Measurements from ENCODE around the gene UNC5B.
A peak's percentile ranks its signal among the peaks of the same experiment; 100 is the strongest.

UNC5B gene

DNA sequence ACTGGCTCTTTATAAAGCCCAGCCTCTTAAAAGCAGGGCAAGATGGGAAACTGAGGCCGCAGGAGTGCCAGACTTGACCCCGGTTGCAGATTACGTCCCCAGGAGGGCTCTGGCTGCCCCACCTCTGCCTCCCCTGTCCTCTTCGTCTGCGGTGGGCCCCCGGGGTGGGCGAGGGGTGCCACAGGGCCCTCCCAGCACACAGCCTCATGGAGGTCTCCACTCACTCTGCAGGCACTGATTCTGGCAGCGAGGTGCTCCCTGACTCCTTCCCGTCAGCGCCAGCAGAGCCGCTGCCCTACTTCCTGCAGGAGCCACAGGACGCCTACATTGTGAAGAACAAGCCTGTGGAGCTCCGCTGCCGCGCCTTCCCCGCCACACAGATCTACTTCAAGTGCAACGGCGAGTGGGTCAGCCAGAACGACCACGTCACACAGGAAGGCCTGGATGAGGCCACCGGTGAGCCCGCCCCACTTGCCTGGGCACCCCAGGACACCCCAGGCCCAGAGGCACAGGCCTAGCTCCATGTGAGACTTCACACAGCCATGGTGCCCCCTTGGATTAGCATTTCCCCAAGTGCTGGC is 67.3 kb downstream of the UNC5B start:
- H3K4me3 ChIP-seq, result no peak overlapping the region
- TF ChIP-seq FOXP2 (optimal IDR thresholded peaks at IDR 0.05; ENCODE audit: control extremely low read depth, extremely low read length, insufficient read depth) (no peak), POLR2AphosphoS5 (IDR thresholded peaks at IDR 0.05; ENCODE audit: borderline replicate concordance, low read depth, low read length) (no peak), EZH2 (IDR thresholded peaks at IDR 0.05) (no peak)
- no peak overlapping the region for H3K9ac ChIP-seq (ENCODE audit: insufficient read length)
- no peak for DNase-seq (ENCODE audit: low read depth, low spot score)
- peak overlapping the region; percentile 64 for H3K27ac ChIP-seq
- peaks cover 8% of the 10 kb centered on the region; the same call in 1 of the 2 replicates for H3K36me3 ChIP-seq (ENCODE audit: insufficient read depth, low read length)
- H3K9me3 ChIP-seq (ENCODE audit: low read depth, low read length), result no peaks in the 10 kb centered on the region

DNA sequence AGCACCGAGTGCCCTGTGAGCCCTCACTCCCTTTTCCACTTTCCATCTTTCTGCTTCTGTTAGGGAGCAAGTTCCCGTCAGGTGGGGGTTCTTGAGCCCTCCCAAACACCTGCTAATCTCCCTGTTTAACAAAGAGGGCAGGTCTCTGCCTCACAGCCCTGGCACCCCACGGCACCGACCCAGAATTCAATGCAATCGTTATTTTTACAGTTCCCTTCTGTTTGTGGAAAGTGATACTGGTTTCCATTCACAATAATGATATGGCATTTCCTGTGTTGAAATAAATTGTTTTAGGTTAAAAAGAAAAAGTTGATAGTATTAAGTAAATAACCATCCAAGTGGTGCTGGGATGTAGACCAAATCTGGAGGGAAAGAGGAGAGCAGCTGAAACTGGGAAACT is 67.8 kb downstream of the UNC5B start:
- no peak for DNase-seq (ENCODE audit: low read depth, low spot score)
- Histone ChIP-seq H3K27ac (peak overlapping the region; percentile 64), H3K9ac (ENCODE audit: insufficient read length) (no peak overlapping the region), H3K9me3 (ENCODE audit: low read depth, low read length) (no peaks in the 10 kb centered on the region), H3K36me3 (ENCODE audit: insufficient read depth, low read length) (peaks cover 8% of the 10 kb centered on the region; the same call in 1 of the 2 replicates), H3K4me3 (no peak overlapping the region)
- TF ChIP-seq EZH2 (IDR thresholded peaks at IDR 0.05) (no peak), FOXP2 (optimal IDR thresholded peaks at IDR 0.05; ENCODE audit: control extremely low read depth, extremely low read length, insufficient read depth) (no peak), POLR2AphosphoS5 (IDR thresholded peaks at IDR 0.05; ENCODE audit: borderline replicate concordance, low read depth, low read length) (no peak)

DNA sequence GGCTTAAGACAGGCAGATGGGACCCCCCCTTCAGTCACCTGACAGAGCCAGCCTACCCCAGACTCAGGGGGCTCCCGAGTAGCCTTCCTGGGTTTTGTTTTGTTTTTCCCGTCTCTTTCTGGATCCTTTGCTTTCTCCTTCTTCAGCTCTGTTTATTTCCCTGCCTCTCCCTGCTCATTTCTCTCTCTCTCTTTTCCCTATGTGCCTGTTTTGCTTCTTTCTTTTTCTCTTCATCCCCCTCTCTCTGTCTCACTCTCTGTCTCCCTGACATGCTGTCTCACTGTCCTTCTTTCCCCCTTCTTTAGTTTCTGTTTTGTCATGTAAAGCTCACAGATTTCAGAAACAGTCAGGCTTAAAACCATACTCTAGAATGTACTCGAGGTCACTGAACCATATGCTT is 68.5 kb downstream of the UNC5B start:
- Histone ChIP-seq H3K27ac (0 out of 2 replicates have a peak overlapping the region, but pooled peaks have one; percentile 57), H3K9me3 (ENCODE audit: low read depth, low read length) (no peaks in the 10 kb centered on the region), H3K9ac (ENCODE audit: insufficient read length) (no peak overlapping the region), H3K36me3 (ENCODE audit: insufficient read depth, low read length) (peaks cover 8% of the 10 kb centered on the region; the same call in 1 of the 2 replicates), H3K4me3 (no peak overlapping the region)
- DNase-seq (ENCODE audit: low read depth, low spot score), result no peak
- TF ChIP-seq FOXP2 (optimal IDR thresholded peaks at IDR 0.05; ENCODE audit: control extremely low read depth, extremely low read length, insufficient read depth) (no peak), EZH2 (IDR thresholded peaks at IDR 0.05) (no peak), POLR2AphosphoS5 (IDR thresholded peaks at IDR 0.05; ENCODE audit: borderline replicate concordance, low read depth, low read length) (no peak)

DNA sequence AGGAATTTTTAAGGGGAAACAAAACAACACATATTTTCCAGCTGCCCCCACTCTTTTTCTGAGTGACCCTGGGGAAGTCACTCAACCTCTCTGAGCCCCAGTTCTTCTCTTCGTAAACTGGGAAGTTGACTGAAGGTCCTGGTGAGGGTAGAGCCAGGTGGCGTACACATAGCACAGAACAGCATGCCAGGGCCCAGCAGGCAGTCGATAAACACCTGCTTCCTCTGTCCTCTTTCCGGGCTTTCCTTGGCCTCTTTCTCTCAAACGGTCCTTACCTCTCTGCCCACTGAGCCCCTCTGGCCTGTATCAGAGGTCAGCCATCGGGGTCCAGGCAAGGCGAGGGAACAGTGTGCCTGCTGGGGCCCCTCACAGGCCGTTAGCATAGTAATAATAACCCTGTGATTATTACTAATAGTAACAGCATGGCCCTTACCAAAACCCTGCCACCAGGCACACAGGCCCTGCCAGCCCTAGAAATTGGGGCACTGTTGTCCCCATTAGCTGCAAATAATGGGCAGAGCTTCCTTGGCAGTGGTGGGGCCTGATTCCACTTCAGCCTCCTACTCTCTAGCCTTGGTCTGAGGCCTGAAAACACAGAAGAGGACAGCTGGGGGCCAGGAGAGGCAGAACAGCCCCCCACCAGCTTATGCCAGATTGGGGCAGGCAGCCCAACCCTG is 69.4 kb downstream of the UNC5B start:
- no peak overlapping the region for H3K9ac ChIP-seq (ENCODE audit: insufficient read length)
- DNase-seq (ENCODE audit: low read depth, low spot score), result no peak
- no peak for TF ChIP-seq FOXP2 (optimal IDR thresholded peaks at IDR 0.05; ENCODE audit: control extremely low read depth, extremely low read length, insufficient read depth)
- TF ChIP-seq POLR2AphosphoS5 (IDR thresholded peaks at IDR 0.05; ENCODE audit: borderline replicate concordance, low read depth, low read length), result no peak
- no peak for TF ChIP-seq EZH2 (IDR thresholded peaks at IDR 0.05)
- H3K27ac ChIP-seq, result no peak overlapping the region
- H3K36me3 ChIP-seq (ENCODE audit: insufficient read depth, low read length), result peaks cover 16% of the 10 kb centered on the region; the same call in 1 of the 2 replicates
- no peaks in the 10 kb centered on the region for H3K9me3 ChIP-seq (ENCODE audit: low read depth, low read length)
- no peak overlapping the region for H3K4me3 ChIP-seq

DNA sequence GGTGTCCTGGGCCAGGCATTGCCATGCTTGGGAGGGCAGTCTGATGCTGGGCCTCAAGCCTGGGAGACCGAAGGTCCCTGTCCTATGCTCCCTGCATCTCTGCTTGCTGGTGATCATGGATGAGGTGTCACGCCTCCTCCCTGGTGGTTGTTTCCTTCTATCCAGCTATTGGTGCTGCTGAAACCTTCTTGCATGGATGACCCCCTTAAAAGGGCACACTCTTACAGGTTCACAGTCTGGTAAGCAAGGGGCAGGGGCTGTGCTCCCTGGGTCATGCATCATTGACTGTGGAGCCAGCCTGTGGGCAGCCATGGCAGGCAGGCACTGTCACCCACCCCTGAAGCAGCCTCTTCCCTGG is 69.9 kb downstream of the UNC5B start:
- Histone ChIP-seq H3K9ac (ENCODE audit: insufficient read length) (no peak overlapping the region), H3K36me3 (ENCODE audit: insufficient read depth, low read length) (peaks cover 18% of the 10 kb centered on the region; the same call in 1 of the 2 replicates), H3K4me3 (no peak overlapping the region), H3K9me3 (ENCODE audit: low read depth, low read length) (no peaks in the 10 kb centered on the region), H3K27ac (no peak overlapping the region)
- TF ChIP-seq POLR2AphosphoS5 (IDR thresholded peaks at IDR 0.05; ENCODE audit: borderline replicate concordance, low read depth, low read length) (no peak), EZH2 (IDR thresholded peaks at IDR 0.05) (no peak), FOXP2 (optimal IDR thresholded peaks at IDR 0.05; ENCODE audit: control extremely low read depth, extremely low read length, insufficient read depth) (no peak)
- DNase-seq (ENCODE audit: low read depth, low spot score), result no peak

DNA sequence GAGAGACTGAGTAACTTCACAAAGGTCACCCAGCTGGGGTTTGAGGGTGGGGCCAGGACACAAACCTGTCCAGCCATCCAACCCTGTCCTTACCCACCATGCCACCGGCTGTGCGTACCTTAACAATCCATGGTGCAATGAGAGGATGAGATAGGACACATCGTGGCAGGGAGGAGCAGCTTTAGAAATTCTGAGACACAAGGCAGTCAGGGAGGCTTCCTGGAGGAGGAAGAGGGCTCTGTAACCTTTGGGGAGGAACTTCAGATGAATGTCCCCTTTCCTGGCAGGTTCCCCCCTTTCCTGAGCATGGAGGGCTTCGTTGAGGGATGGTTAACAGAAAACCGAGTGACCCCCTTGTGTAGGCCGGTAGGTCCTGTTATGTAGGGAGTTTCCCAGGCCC is 71.0 kb downstream of the UNC5B start:
- Histone ChIP-seq H3K9ac (ENCODE audit: insufficient read length) (no peak overlapping the region), H3K27ac (no peak overlapping the region), H3K4me3 (no peak overlapping the region), H3K9me3 (ENCODE audit: low read depth, low read length) (no peaks in the 10 kb centered on the region), H3K36me3 (ENCODE audit: insufficient read depth, low read length) (peaks cover 22% of the 10 kb centered on the region; the same call in 1 of the 2 replicates)
- no peak for DNase-seq (ENCODE audit: low read depth, low spot score)
- TF ChIP-seq FOXP2 (optimal IDR thresholded peaks at IDR 0.05; ENCODE audit: control extremely low read depth, extremely low read length, insufficient read depth), result no peak
- TF ChIP-seq POLR2AphosphoS5 (IDR thresholded peaks at IDR 0.05; ENCODE audit: borderline replicate concordance, low read depth, low read length), result no peak
- no peak for TF ChIP-seq EZH2 (IDR thresholded peaks at IDR 0.05)

DNA sequence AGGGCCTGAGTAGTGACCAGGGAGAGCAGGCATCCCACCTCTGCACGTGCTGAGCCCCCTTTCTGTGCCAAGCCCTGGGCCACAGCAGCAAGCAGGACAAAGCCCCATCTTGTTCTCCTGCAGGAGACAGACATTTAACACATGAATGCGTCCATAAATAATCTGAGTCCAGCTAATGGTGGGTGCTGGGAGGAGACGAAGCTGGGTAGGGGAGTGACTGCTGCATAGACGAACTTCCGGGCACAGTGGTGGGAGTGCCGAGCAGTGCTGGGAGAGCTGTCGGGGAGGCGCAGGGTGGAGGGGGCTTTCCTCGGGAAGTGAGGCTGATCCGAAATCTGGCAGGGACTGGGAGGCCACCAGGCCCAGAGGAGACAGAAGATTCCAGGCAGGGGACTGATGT is 71.5 kb downstream of the UNC5B start:
- TF ChIP-seq EZH2 (IDR thresholded peaks at IDR 0.05) (no peak), POLR2AphosphoS5 (IDR thresholded peaks at IDR 0.05; ENCODE audit: borderline replicate concordance, low read depth, low read length) (no peak), FOXP2 (optimal IDR thresholded peaks at IDR 0.05; ENCODE audit: control extremely low read depth, extremely low read length, insufficient read depth) (no peak)
- peaks cover 22% of the 10 kb centered on the region; the same call in 1 of the 2 replicates for H3K36me3 ChIP-seq (ENCODE audit: insufficient read depth, low read length)

DNA sequence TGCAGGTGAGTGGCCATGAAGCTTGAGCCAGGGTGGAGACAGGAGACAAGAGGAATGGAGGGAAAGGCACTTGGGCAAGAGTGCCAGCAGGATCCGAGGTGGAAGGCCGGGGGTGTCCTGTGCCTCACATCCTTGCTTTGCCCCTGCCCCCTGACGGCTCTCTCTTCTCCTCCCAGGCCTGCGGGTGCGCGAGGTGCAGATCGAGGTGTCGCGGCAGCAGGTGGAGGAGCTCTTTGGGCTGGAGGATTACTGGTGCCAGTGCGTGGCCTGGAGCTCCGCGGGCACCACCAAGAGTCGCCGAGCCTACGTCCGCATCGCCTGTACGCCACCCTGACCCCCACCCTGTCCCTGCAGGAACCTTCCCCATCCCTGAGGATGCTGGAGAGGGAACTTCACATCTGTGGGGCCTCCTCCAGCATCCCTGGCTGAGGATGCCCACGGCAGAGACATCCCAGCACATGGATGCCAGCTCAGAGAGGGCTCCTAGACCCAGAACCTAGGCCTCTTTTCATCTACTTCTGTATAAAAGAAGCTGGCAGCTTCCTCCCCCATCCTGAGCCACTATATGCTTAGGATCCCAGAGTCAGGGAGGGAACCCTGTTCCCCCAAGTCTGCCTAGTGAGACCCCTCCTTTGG is 72.3 kb downstream of the UNC5B start:
- no peak overlapping the region for H3K4me3 ChIP-seq
- H3K27ac ChIP-seq, result no peak overlapping the region
- TF ChIP-seq FOXP2 (optimal IDR thresholded peaks at IDR 0.05; ENCODE audit: control extremely low read depth, extremely low read length, insufficient read depth) (no peak), POLR2AphosphoS5 (IDR thresholded peaks at IDR 0.05; ENCODE audit: borderline replicate concordance, low read depth, low read length) (no peak), EZH2 (IDR thresholded peaks at IDR 0.05) (no peak)
- no peaks in the 10 kb centered on the region for H3K9me3 ChIP-seq (ENCODE audit: low read depth, low read length)
- H3K9ac ChIP-seq (ENCODE audit: insufficient read length), result no peak overlapping the region
- peaks cover 22% of the 10 kb centered on the region; the same call in 1 of the 2 replicates for H3K36me3 ChIP-seq (ENCODE audit: insufficient read depth, low read length)
- DNase-seq (ENCODE audit: low read depth, low spot score), result no peak

More for the DNA sequence above, 71.5 kb downstream of the UNC5B start:
- Histone ChIP-seq H3K9me3 (ENCODE audit: low read depth, low read length) (no peaks in the 10 kb centered on the region), H3K9ac (ENCODE audit: insufficient read length) (no peak overlapping the region), H3K4me3 (no peak overlapping the region), H3K27ac (no peak overlapping the region)
- no peak for DNase-seq (ENCODE audit: low read depth, low spot score)
